HG03354 (cell line): ENCODE measurements around the gene AKAP13.

Experiments used
- ATAC-seq: cut with Tn5 transposase; IDR thresholded peaks from one replicate; pipeline ENCODE4 v1.9.1; 2021; ENCODE audit warnings: mild to moderate bottlenecking; ENCODE audit not compliant: unreplicated experiment, poor library complexity, severe bottlenecking

AKAP13 gene

DNA sequence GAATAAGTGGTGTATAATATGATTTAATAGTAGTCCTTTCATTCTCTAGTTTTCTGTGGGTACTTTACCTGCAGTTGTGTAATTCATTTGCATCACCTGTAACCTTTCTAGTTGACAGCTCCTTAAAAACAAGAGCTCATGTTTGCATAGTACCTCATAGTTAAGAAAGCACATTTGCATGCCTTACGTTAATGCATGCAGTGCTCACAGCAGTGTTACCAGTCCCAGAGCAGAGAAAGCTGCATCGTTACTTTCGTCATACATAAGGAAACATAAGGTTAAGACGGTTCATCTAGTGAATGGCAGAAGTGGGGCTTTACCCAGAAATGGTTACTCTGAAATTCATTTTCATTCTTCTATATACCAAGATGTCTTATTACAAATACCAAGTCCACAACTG lies 111.3 kb downstream of the AKAP13 start:
- ATAC-seq, result no peak

DNA sequence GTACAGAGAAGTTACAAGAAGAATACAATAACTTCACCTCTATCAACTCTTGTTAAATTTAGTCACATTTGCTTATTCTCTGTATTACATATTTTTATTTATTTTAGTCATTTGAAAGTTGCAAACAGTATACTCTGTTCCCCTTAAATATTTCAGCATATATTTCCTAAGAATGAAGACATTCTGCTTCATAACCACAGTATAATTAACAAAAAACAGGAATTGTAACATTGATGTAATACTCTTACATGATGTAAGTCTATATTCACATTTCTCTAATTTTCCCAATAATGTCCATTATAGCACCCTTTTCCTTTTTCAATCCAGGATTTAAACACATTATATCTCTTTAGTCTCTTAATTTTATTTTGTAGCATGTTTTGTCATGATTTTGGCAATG lies 112.0 kb downstream of the AKAP13 start:
- ATAC-seq, result no peak

DNA sequence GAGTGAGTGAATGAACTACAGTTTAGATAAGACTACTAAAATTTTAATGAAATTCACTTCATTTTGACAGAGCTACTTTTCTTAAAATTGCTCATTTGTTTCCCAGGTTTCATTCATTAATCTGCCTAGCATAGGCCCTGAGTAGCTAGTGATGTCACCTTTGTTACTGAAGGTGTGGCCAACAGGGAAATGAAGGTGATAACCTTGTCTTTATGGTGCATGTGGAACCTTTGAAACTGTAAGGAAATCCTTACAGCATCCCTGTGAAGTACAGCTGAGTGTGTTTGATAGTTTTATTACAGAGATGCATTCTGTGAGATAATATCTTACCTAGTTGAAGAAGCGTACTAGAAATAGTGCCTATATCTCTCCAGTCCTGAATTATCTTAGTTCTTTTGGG lies 112.9 kb downstream of the AKAP13 start:
- no peak for ATAC-seq

DNA sequence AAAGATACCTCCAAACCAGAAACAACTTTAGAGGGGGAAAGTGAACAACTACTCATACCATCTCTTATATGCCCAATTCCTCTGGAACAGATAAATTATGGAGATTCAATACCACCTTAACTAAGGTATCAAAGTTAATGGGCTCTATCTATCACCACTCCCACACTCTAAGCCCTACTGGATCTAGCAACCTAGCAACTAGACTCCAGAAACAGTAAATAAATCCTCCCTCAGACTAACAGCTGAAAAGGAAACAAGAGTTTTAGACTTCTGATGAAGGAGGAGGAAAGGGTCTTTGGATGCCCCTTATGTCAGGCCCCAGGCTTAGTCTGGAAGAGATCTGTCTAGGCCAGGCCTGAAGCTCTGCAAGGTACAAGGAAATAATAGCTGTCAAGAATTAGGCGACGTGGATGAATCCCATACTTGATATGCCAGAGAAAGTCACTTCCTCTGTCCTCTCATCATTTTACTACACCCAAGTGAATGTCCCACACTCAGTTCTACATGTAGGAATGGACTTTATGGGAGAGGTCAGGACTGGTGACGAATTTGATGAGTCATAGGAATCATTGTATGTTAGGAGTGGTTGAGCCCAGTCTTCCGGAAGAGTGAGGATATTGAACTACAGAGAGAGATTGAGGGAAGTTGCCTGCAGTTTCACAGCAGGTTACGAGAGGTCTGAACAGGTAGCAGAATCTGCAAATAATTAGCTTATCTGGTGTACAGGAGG lies 113.8 kb downstream of the AKAP13 start:
- ATAC-seq, result peak; percentile 35

DNA sequence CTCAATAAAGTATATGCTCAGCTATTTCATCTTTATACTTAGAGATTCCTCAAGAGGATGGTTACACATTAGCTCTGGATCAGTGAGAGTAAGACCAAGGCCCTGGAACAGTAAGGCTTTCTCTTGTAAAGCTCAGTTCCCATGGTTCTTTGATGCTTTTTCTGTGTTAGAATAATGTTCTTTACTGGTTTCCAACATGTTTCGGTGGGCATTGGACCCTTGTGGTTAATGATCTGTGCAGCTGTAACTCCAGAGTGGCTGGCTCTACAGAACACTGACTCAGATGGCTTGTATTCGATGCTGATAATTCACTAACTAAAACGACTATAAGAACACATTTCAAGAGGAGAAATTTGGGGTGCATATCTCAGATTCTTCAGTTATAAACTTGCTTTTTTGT lies 114.7 kb downstream of the AKAP13 start:
- ATAC-seq, result no peak

DNA sequence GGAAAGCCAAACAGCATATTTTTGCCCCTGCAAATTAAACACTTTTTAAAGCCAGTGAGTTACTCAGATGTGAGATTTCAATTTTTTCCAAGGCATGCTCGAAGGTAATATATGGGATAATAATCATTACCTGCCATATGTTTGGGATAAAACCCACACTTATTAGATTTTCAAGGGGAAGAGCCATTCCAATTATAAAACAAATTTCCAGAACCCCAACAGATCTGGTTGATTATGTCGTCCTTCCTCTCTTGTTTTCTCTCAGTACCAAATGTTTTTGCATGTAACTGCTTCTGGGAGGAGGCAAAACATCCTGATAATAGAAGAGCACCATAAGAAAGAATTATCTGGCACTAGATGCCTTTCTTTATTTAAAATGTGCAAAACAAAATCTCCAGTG lies 115.1 kb downstream of the AKAP13 start:
- no peak for ATAC-seq

DNA sequence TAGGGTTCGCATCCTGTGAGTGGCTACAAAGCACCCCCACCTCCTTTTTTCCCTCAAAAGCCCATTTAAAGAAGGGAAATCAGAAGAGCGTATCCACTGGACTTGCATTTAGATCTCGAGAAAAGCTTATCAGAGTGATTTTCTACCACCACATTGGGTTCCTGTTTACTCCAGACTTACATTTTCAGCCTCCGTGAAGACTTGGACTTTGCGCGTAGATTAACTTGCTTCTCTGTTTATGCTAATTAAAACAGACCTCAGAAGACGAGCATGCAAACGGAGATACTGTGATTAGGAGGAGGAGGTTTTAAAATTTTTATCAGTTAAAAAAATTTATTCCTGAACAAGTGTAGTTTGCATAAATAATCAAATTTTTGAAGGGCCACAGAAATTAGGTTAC lies 115.7 kb downstream of the AKAP13 start:
- no peak for ATAC-seq

DNA sequence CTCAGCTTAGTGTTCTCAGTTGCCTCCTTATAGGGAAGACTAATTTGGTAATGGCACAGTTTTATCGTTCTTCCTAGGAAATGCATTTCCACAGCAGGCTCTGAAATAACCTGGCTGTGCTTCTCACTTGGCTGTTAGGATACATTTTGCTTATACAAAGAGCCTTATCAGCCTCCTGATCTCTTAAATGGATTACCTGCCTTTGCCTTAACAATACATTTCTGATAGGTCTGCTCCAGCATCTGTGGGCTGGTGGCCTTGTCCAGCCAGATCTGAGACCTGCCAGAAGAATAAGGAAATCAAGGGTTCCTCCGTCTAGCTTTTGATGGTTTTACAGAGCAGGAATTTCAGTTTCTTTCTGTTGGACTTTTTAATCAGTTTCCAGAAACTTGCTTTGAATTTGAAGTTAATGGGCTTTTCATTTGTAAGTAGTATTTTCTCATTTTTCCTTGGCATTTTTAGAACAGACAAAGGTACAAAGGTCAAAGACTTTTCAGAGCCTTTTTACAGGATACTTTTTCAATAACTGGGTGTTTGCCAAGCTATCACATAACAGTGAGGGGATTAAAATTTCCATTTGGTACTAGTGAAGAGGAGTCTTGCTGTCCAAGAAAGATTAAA lies 116.3 kb downstream of the AKAP13 start:
- no peak for ATAC-seq

DNA sequence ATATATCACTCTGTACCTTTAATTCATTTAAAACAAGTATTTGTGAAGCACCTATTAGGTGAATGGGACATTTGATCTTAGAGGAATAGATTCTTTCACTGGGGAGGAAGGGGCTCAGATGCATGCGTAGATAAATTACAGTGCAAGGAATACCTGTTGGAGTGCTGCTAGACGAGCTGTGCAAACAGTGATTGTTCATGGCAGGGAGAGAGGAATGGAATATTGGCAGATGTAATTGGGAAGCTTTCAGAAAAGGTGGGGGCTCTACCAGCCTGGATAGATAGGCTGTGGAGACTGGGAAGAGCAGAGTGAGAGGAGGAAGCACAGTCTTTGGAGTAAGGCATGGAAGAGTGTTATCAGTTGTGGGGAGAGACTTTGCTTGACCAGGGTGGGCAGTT lies 116.8 kb downstream of the AKAP13 start:
- no peak for ATAC-seq

DNA sequence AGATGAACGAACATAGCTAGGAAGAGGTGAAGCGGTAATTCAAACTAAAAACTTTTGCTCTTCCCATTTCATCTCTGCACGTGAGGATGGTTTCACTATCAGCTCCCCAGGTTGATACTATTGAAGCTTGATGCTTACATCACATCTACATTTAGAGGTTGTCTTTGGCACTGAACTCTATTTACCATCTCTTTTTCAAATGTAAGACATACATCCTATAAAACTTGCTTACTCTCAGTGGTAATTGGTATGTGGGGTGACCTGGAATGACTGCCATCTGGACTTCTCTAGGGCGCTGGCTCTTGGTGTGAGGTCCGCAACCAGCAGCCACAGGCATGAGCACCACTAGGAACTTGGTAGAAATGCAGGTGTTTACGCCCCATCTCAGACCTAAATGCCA lies 118.1 kb downstream of the AKAP13 start:
- no peak for ATAC-seq

DNA sequence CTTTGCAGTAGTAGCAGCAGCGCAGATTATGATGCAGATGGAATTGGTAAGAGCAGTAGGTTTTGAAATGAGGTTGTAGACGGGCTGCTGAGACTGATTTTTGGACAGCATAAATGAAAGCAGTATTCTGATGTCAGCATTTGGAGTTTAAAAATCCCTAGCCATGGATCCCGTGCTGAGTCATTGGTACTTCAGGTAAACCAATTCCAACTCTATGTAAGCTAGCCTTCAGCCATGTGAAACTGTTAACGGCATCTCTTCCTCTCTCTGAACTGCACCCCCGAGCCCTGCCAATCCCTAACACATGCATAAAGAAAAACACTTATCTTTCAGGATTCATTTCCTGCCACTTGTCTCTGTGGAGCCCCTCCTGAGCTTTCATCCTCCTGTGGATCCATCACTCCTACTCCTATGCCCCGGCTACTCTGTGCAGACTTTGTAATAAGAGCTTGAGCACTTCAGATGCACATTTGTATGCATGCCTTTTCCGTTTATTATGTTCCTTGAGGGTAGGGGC lies 119.0 kb downstream of the AKAP13 start:
- no peak for ATAC-seq

DNA sequence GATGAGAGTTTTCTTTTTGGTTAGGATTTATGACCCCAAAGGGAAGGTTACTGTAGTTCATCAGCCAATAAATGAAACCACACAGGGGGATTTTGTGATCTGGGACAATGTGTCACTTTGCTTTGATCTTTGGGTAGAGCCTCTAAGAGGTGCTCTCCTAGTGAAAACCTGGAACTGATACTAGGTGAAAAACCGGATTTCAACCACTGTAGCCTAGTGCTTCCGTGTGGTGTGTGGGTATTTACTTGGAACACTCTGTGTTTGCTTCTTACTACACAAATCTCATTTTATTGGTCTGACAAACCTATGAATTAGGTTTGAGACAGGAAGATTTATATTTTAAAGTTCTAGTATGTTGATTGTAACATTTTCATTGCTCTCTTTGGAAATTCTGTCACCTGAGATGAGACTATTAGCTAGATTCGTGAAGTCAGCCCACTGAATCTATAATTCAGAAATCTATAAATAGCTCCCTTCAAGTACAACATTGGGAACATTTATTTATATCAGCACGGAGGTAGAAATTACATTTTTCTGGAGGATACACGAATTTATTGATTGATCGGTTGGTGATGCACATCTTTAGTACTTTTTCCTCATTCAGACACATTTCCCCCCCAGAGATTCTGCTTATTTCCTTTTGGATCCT lies 119.8 kb downstream of the AKAP13 start:
- peak; percentile 65 for ATAC-seq

DNA sequence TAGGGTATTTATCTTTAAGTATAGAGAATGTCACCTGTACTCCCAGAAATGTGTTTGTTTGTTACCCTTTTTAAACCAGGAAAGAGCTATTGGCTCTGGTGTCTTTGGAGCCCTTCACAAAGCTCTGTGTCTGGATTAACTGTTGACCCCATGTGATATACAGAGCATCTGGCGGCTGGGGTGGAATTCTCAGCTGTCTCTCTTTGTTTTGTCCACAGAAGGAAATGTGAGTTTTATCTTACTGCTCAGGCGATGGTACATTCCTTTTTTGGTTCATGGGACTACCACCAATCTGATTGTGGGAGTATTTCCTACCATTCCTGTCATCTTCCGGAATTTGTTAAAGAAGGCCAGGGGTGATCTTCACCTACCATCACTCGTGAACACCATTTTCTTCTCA lies 120.3 kb downstream of the AKAP13 start:
- no peak for ATAC-seq

DNA sequence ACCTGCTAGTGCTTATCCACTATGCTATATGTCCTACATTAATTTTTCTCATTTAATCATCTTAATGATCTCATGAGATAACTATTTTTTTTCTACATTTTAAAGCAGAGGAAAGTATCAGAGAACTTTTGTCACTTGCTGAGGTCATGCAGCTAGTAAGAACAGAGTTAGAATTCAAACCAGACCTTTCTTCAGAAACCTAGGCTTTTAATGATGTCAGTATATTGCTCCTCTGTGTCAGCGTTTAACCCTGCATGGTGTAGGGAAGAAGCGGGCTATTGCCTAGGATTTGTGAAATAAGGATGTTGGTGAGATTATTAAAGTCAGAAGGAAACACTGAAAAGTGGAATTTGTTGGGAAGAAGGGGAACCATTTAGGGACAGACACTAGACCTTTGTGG lies 121.2 kb downstream of the AKAP13 start:
- ATAC-seq, result no peak

DNA sequence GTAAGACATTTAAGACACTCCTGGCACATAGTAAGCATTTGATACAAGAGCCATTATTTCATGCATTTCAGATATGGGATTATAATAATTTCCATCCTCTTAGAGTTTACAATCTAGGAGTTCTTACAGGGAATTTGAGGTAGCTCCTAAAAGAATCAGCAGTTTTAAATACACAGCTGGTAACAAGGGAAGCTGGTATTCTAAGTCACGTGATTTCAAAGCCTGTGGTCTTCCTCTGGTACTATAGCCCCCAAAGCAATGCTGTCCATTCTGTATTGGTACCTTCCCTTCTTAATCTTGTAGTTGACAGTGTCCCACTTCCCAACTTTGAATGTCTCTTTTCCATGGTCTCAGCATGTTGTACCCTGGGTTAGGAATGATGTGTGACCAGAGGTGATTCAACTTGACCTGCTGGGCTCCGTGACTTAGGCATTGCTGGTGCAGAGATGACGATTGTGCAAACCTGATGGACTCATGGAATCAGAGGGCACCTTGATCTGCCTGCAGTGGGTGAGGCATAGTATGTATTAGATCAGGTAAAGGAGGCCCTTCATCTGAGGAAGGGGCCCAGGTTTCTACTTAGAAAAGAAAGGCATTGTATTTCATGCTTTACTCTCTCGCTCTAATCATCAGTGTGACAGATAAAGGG lies 122.9 kb downstream of the AKAP13 start:
- ATAC-seq, result no peak

DNA sequence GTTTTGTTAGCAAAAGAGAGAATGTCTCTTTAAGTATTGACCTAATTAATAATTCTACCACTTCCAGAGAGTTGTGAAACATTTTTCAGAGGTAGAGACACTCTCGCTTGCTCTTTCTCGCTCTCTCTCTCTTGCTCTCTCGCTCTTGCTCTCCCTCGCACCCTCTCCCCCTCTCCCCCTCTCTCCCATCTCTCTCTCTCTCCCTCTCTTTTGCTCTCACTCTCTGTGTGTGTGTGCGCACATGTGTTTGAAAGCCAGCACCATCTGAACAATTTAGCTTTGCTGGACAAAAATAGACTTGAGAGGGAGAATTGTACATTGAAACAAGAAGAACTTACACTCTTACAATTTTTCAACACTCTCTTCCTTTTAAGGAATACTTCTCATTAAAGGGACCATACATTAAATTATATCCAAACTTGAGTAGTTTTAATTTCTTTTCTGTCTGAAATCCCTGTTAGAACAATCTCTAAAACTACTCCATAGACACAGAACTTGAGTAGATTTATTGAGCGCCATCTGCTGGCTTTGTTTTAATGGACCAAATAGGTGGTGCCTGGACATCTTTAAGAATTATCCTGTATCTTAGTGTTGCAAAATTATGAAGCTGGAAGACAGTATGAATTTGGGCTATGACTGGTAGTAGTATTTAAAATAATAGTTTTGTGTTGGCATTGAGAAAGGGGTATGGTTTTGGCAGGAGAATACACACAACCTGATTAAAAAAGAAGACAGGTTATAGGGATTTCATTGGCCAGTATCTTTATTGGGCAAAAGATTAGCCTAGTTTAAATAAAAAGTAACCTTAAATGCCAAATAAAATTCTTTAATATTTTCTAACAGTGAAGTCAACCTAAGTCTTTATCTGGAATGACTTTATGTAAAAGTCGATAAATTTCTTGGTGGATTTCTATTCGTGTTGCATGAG lies 124.6 kb downstream of the AKAP13 start:
- no peak for ATAC-seq

DNA sequence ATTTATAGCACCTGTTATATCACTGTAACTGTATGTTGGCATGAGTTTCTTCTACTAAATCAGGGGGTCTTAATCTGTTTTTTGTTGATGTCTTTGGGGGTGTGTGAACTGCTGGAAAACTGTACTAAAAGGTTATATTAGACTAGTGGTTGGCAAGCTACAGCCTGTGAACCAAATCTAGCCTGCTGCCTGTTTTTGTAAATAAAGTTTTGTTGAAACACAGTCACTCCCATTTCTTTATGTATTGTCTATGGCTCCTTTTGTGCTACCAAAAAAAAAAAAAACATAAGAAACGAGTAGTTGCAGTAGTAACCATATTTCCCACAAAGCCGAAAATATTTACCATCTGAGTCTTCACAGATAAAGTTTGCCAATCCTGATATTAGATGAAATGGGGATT lies 126.7 kb downstream of the AKAP13 start:
- ATAC-seq, result no peak

DNA sequence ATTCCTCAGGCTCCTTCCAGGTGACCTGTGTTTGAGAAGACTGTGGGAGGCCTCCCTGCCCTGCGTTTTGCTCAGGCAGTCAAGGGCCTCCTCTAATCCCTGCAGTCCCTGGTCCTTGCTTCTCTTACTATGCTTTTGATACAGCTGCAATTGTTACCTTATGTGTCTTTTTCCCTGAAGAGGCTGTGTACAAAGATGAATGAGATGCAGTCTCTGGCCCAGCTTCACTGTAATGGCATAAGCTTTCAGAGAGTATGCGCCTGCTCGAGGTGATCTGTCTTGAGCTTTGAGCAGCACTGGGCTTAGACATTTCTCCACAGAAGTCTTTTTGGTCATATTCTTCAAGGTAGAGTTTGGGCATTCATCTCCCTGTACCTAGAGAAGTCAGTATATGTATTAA lies 129.6 kb downstream of the AKAP13 start:
- no peak for ATAC-seq

DNA sequence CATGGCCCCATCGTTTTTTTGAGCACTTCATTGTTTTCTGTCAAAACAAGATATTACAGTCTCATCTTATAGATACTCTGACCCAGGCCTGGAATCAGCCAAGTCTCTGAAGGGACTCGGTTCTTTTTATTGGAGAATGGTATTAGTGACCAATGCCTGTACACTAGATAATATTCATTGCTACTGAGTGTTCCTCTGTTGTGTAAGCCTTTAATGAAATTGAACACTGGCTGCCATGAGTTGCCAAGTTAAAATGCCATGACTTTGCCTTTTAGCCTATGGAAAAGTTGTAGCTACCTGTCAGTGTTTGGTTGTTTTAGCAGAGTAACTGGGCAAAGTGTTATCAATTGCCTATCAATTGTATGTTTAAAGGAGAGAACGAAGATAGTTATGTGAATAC lies 134.0 kb downstream of the AKAP13 start:
- no peak for ATAC-seq

DNA sequence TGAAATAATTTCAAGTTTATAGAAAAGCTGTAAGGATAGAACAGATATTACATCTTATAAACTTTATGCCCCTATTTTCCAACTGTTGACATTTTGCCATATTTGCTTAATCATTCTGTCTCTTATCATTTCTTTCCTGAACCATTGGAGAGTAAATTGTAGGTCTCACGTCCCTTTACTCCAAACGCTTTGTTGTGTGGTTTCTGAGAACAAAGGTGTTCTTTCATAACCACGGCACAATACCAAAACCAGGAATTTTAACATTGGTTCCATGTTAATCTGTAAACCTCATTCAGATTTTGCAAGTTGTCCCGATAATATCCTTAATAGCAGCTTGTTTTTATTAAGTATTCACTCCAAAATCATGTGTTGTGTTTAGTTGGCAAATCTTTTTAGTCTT lies 134.8 kb downstream of the AKAP13 start:
- ATAC-seq, result no peak
